Non-pigmented ciliary epithelial cell (primary cell): ENCODE data around the gene DENND4A.
"Not testable (repeated sequence)": the region's sequence is repeated elsewhere in the genome, so short reads cannot be mapped to it uniquely, and the experiment has no call there.

Experiments
- DNase-seq: peaks from one replicate; pipeline ENCODE4 v3.0.0-alpha.2; 2010; ENCODE audit warnings: low read depth

The DENND4A gene

DNA sequence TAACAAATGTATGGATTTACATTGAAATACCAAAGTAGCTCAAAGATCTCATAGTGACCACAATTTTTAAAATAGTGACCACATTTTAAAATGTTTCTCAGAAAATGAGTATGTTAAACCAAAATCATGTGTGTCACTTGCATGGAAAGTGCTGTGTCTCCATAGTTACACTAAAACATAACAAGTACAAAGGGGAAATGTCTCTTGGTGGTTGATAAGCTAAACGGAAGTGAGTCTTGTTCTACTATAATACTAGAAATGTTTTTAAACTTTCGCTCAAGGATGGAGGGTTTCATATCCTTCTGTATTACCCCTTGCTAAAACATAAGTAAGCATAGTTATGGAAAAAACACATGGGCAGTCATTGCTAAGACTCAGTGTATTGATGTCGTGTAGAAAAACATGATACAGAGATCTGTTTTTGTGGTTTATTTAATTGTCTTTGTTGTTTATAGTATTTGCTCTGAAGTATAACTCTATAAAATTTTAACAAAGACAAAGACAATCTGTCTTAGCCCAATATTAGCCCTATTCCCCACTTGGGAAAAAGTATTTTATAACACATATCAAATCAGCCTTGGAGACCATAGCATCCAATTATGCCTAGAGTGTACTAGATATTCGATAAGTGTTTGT lies 27.0 kb upstream of the DENND4A start:
- DNase-seq, result no peak

- DNase-seq, result no peak
Measured at GRCh38 chr15:65816441-65816840, 24.3 kb upstream of the DENND4A start.

DNA sequence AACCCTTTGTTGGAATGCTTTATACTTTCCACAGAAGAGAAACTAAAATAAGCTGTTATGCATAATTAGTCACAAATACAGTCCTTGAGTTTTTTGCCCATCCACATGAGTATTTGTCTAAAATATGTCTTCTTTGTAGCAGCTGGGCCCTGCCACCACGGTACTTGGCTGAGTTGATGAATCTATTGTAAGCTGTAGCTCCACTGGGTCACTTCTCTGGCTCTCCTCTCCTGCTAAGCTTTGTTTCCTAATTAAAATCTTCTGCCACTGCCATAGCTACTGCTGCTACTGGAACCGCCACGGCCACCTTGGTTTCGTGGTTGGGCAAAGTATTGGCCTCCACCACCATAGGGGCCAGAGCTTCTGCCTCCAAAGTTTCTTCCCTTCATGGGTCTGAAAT lies 23.9 kb upstream of the DENND4A start:
- not testable (repeated sequence) for DNase-seq

DNA sequence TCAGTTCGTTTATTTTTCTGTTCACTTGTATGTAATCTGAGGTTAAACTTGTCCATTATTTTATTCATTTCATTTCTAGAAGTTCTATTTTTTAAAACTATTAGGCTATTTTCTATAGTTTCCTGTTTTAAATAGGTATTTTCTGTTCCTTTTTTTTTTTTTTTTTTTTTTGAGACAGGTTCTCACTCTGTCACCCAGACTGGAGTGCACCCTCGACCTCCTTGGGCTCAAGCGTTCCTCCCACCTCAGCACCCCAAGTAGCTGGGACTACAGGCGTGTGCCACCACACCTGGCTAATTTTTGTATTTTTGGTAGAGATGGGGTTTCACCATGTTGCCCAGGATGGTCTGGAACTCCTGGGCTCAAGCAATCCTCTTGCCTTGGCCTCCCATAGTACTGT lies 22.2 kb upstream of the DENND4A start:
- not testable (repeated sequence) for DNase-seq

DNA sequence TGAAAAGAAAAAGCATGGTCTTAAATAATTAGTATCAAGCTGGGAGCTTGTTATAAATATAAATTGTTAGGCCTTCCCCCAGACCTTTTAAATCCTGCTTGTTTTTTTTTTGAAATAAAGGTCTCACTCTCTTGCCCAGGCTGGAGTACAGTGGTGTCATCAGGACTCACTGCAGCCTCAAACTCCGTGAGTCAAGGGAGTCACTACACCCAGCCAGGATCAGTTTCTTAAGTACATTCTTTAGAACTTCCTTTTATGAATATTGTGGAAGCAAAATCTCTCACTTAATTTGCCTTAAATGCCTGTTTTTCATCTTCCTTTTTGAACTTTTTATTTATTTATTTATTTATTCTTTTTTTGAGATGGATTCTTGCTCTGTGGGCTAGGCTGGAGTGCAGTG lies 20.8 kb upstream of the DENND4A start:
- no peak for DNase-seq

DNA sequence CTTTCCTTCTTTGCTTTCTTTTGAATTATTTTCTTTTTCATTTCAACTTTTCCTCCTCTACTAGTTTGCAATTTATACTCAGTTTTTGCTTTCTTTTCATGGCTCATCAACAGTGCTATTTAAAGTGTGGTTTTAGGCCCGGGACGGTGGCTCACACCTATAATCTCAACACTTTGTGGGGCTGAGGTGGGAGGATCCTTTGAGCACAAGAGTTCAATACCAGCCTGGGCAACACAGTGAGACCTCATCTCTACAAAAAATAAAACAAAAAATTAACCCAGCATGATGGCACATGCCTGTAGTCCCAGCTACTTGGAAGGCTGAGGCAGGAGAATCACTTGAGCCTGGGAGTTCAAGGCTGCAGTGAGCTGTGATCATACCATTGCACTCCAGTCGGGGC lies 20.4 kb upstream of the DENND4A start:
- DNase-seq, result no peak

- DNase-seq, result no peak
Measured at GRCh38 chr15:65811835-65812234, 19.7 kb upstream of the DENND4A start.

DNA sequence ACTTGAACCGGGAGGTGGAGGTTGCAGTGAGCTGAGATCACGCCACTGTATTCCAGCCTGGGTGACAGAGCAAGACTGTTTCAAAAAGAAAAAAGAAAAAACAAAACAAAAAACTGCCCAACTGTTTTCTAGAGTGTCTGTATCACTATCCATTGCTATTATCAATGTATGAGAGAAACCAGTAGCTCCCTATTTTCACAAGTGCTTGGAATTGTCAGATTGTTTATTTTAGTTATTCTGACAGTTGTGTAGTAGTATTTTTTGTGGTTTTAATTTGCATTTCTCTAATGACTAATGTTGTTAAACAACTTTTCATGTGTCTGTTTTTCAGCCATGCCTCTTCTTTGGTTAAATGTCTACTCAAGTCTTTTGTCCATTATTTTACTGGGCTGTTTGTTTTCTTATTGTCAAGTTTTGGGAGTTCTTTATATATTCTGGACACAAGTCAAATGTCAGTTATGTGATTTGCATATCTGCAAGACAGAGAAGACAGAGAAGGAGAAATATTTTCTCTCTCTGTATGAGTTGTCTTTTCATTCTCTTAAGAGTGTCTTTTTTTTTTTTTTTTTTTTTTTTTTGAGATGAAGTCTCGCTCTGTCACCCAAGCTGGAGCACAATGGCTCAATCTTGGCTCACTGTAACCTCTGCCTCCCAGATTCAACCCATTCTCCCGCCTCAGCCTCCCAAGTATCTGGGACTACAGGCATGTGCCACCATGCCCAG lies 19.1 kb upstream of the DENND4A start:
- DNase-seq, result not testable (repeated sequence)

GRCh38 chr15:65806397-65806796 lies 14.3 kb upstream of the DENND4A start:
- no peak for DNase-seq

DNA sequence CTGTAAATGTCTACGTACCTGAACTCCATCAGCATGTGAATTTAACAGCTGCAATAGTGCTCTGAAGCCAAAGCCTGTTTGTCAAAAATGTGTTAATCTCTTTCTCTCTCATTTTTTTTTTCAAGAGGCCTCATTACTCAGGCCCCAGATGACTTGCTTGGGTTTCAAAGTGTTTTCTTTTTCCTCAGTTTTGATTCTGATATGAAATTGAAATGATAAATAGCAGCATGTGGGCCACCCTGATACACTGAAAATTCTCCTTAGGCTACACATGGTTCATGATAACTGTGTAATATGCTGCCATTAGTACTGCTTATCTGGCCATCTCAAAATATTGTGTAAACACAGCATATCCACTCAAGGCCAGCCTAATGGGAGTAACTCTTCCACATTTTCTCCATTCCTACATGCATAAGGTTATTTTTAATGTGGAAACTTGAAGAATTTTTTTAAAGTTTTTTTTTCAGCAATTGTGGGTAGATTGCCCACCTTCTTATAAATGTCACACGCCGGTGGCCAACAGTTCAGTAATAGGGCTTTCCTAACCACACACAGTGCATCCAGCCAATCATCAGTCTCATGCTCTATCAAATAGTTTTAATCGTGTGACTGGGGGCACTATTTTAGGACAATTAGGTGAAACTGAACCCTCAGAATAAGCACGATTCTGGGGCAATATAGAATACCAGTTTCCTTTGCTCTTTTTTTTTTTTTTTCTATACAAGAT lies 13.1 kb upstream of the DENND4A start:
- no peak for DNase-seq

DNA sequence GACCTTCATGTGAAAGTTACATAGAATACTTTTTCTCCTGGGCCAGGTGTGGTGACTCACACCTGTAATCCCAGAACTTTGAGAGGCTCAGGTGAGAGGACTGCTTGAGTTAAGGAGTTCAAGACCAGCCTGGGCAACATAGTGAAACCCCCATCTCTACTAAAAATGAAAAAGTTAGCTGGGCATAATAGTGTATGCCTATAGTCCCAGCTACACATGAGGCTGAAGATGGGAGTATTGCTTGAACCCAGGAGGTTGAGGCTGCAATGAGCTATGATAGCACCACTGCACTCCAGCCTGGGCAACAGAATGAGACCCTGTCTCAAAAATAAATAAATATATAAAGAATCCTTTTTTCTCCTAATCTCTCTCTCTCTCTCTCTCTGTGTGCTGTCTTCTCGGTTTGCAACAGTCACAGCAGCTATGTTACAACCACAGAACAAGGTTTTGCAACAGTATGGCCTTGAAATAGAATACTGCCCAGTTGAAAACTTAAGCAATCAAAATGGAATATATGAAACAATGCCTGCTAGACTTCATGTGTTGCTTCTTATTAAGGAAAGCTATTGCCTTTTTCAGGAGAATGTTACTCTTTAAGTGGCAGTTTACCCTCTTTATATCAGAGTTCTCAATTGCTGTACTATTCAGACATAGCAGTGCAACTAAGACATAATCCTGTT lies 12.3 kb upstream of the DENND4A start:
- peak; percentile 37 for DNase-seq

GRCh38 chr15:65801229-65801805 lies 9.2 kb upstream of the DENND4A start:
- no peak for DNase-seq

DNA sequence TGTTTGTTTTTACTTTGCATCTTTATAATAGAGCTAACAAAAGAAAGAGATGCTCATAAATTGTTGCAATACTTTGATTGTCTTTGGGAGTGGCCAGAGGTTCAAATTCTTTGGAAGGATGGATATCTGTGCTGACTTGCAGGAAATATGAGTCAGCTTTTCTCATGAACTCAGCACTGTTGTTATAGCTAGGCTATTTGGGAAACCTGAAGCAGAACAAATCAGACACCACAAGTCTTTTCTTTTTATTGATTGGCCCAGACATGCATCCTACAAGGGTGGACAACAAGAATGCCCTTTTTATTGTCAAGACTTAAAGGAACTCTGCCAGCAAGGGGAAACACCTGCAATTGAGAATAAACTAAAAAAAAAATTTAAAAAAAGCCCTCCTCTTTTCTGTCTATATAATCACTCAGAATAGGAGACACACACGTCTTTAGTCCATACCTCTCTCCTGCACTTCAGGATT lies 4.6 kb upstream of the DENND4A start:
- DNase-seq, result peak; percentile 70

DNA sequence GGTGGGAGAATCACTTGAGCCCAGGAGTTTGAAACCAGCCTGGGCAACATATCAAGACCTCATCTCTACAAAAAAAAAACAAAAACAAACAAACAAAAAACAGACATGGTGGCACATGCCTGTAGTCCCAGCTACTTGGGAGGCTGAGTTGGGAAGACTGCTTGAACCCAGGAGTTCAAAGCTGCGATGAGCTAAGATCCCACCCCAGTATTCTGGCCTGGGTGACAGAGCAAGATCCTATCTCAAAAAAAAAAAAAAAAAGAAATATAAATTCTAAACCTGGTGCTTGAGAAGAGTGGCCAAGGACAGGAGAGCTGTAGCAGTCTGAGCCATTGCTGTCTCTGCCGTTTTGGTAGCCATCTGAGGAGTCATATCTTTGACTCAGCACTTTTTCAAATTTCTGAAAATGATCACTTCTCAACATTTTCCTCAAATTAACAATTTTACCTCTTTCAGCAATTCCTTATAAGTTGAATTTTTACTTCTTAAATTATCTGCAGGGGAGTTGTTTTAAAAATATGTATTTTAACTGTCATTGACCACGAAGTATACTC lies 3.6 kb upstream of the DENND4A start:
- DNase-seq, result no peak

GRCh38 chr15:65793818-65794104 lies 1.7 kb upstream of the DENND4A start:
- no peak for DNase-seq

DNA sequence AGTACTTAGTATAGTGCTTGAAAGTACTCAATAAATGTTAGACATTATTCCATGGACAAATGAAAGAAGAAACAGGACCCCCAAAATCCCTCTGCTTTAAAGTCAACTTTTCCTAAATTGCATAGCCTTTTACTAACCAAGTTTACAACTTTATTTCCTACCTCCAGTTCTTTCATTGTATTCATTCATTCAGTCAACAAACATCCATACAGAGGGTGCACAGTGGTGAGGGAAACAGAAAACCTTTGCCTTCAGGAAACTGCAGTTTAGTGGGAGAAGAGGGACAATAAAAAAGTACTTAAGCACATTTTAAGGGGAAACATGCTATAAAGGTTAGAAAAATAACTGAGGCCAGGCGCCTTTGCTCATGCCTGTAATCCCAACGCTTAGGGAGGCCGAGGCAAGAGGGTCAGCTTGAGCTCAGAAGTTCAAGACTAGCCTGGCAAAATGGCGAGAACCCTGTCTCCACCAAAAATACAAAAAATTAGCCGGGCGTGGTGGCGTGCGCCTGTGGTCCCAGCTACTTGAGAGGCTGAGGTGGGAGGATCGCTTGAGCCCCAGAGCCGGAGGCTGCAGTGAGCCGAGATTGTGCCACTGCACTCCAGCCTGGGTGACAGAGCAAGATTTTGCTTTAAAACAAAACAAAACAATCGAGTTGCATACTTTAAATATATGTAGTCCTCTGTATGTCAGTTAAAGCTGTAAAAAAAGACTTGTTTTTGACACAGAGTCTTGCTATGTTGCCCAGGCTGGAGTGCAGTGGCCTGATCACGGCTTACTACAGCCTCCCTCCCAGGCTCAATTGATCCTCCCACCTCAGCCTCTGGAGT lies 1.1 kb upstream of the DENND4A start:
- DNase-seq, result no peak

GRCh38 chr15:65791335-65792137 lies 557 bp downstream of the DENND4A start:
- DNase-seq, result no peak

GRCh38 chr15:65790694-65791334 lies 1.3 kb downstream of the DENND4A start:
- DNase-seq, result no peak

DNA sequence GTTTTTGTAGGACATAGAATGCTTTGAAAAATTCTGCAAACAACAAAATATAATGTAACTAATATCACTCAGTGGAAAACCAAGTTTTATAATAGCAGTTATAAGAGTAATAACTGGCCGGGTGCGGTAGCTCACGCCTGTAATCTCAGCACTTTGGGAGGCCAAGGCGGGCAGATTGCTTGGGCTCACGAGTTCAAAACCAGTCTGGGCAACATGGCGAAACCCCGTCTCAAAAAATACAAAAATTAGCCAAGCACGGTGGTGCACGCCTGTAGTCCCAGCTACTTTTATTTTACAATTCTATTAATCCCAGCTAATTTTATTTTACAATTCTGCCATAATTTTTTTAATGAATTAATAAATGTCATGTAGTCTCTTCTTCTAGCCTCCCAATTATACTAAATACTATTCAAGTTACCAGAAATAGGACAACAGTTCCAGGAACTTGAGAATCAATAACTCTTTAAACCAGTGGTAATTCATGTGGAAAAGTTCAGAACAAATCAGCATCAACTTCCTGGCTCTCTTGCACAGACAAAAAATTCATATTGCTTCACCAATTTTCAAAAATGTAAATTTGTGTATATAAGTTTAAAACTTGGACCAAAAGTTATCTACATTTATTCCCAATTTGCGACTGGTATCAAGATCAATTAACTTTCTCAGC lies 2.2 kb downstream of the DENND4A start:
- no peak for DNase-seq
